Measurements from ENCODE around the gene HSPB8.

The HSPB8 gene

DNA sequence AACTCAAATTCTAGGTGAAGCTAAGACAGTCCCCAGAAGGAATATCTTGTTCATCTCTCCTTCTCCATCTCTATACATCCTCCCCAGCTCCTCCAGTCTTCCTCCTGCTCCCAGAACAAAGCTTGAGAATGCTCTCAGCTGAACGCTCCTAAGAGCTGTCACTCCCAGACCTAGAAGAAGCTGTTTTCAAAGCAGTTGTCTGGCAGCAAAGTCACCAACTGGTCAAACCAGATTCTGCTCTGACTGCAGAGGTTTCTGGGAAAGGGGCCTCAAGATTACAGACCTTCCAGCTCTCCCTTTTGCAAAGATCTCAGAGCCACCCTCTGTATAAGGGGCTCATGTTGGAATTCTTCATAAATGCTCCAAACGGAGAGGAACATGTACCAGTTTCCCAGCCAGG, 9.6 kb upstream of the HSPB8 start:
- no peak for DNase-seq (ENCODE audit: extremely low read depth in 1 of 2, low read depth in 1 of 2)

GRCh38 chr12:119171291-119171690, 7.4 kb upstream of the HSPB8 start:
- no peak for DNase-seq (ENCODE audit: extremely low read depth in 1 of 2, low read depth in 1 of 2)

GRCh38 chr12:119171691-119172425, 6.9 kb upstream of the HSPB8 start:
- DNase-seq (ENCODE audit: extremely low read depth in 1 of 2, low read depth in 1 of 2) = no peak

- DNase-seq (ENCODE audit: extremely low read depth in 1 of 2, low read depth in 1 of 2) = no peak
Measured at GRCh38 chr12:119175081-119175480, 3.6 kb upstream of the HSPB8 start.

DNA sequence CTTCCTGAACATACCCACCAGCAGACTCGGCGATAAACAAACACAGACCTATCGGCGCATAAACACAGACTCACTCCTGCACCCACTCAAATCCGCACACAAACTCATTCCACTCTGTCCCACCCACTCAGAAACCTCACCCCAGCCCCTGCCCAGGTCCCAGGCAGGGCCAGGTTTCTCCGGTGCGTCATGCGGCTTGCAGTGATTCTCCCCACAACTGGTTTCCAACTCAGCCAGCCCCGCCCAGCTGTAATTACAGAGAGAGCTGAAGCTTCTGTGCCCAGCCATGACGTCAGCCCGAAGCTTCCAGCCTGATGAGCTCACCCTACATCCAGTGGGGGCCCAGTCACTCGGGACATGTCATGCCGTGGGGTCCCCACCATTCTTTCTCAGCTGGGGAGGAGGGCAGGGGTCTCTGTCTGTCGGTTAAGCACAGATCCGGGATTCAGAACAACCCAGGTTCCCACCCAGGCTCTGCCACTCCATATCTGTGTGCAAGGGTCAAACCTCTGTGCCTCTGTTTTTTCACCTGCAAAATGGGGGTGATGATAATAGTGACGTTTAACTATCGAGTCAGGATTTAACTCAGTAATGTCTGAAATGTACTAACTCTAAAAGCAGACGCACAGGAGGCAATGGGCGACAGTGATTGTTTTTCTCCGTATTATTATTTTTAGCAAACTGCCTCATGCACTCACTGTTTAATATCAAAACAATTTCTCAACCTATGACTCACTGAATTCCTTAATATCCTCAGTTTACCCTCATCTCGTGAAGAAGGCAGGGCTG, 2.3 kb upstream of the HSPB8 start:
- DNase-seq (ENCODE audit: extremely low read depth in 1 of 2, low read depth in 1 of 2) = no peak

GRCh38 chr12:119177056-119177325, 1.7 kb upstream of the HSPB8 start:
- DNase-seq (ENCODE audit: extremely low read depth in 1 of 2, low read depth in 1 of 2) = no peak

DNA sequence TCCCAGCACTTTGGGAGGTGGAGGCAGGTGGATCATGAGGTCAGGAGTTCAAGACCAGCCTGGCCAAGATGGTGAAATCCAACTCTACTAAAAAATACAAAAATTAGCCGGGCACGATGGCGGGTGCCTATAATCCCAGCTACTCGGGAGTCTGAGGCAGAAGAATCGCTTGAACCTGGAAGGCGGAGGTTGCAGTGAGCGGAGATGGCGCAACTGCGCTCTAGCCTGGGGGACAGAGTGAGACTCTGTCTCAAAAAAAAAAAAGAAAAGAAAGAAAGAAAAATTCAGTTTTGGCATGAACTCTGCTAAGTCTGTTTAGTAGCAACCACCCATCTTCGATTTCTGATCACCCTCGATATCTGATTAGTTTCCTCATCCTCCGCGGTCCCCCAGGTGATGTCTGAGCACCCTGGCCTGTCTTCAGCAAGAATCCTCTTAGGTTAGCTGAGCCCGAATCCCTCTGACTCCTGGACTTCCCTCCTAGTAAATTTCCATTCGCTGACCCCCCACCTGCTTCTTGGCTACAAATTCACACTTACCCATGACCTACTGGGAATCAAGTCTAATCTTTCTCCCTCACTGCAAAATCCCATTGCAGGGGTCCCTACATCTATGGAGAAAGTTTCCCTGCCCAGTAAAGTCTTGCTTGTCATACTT, 879 bp upstream of the HSPB8 start:
- DNase-seq (ENCODE audit: extremely low read depth in 1 of 2, low read depth in 1 of 2) = no peak

GRCh38 chr12:119179335-119180021, 747 bp downstream of the HSPB8 start:
- no peak for DNase-seq (ENCODE audit: extremely low read depth in 1 of 2, low read depth in 1 of 2)

- DNase-seq (ENCODE audit: extremely low read depth in 1 of 2, low read depth in 1 of 2) = no peak
Measured at GRCh38 chr12:119180380-119181040, 1.8 kb downstream of the HSPB8 start.

- no peak for DNase-seq (ENCODE audit: extremely low read depth in 1 of 2, low read depth in 1 of 2)
Measured at GRCh38 chr12:119181202-119181601, 2.5 kb downstream of the HSPB8 start.

DNA sequence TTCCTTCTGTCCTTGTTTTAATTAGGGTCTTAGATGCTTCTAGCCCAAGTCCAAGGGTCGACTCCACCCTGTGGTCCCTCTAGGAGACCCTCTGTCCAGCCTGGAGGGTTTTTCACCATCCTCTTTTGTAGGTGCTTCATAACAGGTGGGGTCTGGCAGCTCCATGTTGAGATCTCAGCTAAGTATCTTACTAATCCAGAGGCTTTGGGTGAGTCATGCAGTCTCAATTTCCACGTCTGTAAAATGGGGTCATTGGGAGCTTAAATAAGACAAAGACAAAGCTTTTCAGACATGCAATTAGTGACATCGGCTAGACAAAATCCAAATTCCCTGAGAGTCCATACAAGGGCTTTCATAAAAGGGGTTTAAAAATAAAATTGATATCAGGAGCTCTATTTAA, 3.2 kb downstream of the HSPB8 start:
- no peak for DNase-seq (ENCODE audit: extremely low read depth in 1 of 2, low read depth in 1 of 2)

DNA sequence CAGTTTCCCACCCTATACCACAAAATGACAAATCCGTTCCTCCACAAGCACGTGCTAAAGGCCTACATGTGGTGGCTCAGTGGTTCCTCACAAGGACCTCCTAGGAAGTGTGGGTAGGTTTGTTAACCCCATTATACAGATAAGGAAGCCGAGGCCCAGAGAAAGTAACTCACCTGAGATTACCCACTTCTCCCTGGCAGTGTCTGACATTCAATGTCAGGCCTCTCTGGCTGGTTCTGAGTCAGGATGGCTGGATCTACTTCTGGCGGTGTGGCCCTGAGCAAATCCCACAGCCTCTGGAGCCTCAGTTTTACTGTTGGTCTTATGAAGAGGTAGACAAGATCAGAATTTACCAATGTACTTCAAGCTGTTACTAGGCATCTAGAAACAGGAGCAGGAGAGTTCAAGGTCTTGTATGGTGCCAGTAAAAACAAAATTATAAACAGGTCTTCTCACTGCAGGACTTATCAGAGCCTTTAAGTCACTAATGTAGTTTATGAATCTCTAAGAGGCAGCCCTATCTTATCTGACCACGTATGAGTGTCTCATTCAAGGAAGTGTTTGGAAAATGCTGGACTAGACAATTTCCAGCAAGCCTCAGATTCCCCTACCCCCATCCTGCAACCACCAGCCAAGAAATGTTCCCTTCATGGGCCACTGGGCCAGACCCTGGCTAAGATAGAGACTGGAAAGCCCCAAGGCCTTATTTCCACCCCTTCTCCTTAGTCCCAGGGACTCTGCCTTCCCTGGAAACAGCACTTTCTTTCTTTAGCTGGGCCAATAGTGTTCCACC, 4.2 kb downstream of the HSPB8 start:
- no peak for DNase-seq (ENCODE audit: extremely low read depth in 1 of 2, low read depth in 1 of 2)

GRCh38 chr12:119183942-119184695, 5.4 kb downstream of the HSPB8 start:
- DNase-seq (ENCODE audit: extremely low read depth in 1 of 2, low read depth in 1 of 2) = no peak

GRCh38 chr12:119195256-119195655, 16.5 kb downstream of the HSPB8 start:
- no peak for DNase-seq (ENCODE audit: extremely low read depth in 1 of 2, low read depth in 1 of 2)

GRCh38 chr12:119198440-119198839, 19.7 kb downstream of the HSPB8 start:
- no peak for DNase-seq (ENCODE audit: extremely low read depth in 1 of 2, low read depth in 1 of 2)

- no peak for DNase-seq (ENCODE audit: extremely low read depth in 1 of 2, low read depth in 1 of 2)
Measured at GRCh38 chr12:119200601-119201000, 21.9 kb downstream of the HSPB8 start.

GRCh38 chr12:119201789-119202543, 23.2 kb downstream of the HSPB8 start:
- no peak for DNase-seq (ENCODE audit: extremely low read depth in 1 of 2, low read depth in 1 of 2)

- DNase-seq (ENCODE audit: extremely low read depth in 1 of 2, low read depth in 1 of 2) = no peak
Measured at GRCh38 chr12:119202544-119202943, 23.8 kb downstream of the HSPB8 start.

GRCh38 chr12:119204131-119204530, 25.4 kb downstream of the HSPB8 start:
- DNase-seq (ENCODE audit: extremely low read depth in 1 of 2, low read depth in 1 of 2) = no peak
